ENCODE data around the gene MGST3.
"Not testable (repeated sequence)": the region's sequence is repeated elsewhere in the genome, so short reads cannot be mapped to it uniquely, and the experiment has no call there.

The MGST3 gene

GRCh38 chr1:165658766-165659580 is 27.9 kb downstream of the MGST3 start:
- not testable (repeated sequence) for DNase-seq

DNA sequence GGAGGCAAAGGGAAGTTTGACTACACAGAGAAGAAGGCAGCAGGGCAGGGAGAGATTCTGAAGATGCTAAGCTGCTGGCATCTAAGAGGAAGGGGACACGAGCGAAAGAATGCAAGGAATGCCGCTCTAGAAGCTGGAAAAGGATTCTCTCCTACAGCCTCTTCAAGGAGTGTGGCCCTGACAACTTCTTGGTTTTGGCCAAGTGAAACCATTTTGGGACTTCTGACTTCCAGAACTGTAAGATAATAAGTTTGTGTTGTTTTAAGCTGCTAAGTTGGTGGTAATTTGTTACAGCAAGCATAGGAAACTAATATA is 28.5 kb downstream of the MGST3 start:
- no peak for DNase-seq

- no peak for DNase-seq
Observed at GRCh38 chr1:165661703-165662102, 30.7 kb downstream of the MGST3 start.

DNA sequence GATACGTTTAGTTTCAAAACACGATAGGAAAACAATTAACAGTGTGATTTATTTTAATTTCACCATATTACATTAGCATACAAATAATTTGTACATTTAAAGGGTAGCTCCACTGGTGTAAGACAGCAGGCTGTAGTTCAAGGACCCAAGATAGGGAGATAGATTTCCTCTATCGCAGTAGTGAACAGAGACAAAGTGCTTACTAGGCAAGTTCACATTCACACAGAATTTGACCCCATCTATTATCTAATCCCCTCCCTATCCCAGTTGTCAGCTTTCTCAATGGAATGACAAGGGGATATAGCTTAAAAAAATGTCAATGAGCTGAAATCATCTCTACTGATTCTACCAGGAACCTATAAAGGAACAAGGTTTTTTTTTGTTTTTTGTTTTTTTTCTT is 31.2 kb downstream of the MGST3 start:
- DNase-seq: no peak

DNA sequence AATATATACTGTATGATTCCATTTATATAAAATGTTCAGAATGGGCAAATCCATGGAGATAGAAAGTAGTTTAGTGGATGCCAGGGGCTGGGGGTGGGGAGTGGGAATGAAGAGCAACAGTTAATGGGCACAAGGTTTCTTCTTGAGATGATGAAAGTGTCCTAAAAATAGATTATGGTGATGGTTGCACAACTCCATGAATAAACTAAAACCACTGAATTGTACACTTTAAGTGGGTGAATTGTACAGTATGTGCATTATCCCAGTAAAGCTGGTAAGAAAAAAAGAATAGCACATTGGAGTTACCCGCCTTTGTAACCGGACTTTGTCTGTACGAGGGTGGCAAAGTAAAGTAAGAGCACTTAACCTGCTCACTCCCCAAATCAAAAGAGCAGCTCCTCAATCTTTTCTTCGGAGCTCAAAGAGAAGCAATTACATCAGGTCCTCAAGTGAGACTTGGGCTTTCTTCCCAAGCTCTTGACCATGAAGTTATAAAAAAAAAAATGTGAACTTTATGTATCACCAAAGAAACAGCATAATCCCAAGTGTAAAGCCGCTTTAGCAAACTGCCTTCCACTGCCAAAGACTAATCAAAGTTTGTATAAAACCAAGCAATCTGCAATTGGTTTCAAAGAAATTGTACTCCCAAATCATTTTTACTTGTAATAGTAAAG is 35.3 kb downstream of the MGST3 start:
- no peak for DNase-seq

DNA sequence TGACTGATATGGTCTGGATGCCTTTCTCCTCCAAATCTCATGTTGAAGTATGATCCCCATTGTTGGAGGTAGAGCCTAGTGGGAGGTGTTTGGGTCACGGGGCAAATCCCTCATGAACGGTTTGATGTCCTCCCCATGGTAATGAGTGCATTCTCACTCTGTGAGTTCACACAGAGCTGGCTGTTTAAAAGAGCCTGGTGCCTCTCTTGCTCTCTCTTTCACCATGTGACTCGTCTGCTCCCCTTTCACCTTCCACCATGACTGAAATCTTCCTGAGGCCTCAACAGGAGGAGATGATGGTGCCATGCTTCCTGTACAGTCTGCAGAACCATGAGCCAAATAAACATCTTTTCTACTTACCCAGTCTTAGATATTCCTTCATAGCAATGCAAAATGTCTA is 37.1 kb downstream of the MGST3 start:
- no peak for DNase-seq

DNA sequence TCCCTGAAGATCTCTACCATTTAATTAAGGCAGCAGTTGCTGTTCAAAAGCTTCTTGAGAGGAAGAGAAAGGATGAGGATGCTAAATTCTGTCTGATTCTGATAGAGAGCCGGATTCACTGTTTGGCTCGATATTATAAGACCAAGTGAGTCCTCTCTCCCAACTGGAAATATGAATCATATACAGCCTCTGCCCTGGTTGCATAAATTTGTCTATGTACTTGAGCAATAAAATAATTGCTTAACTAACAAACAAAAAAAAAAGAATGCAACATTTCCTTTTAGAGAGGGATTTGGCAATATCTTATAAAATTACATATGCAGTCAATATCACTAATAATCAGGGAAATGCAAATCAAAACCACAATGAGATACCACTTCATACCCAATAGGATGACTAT is 40.5 kb downstream of the MGST3 start:
- DNase-seq: no peak

- no peak for DNase-seq
Observed at GRCh38 chr1:165674599-165674998, 43.6 kb downstream of the MGST3 start.

DNA sequence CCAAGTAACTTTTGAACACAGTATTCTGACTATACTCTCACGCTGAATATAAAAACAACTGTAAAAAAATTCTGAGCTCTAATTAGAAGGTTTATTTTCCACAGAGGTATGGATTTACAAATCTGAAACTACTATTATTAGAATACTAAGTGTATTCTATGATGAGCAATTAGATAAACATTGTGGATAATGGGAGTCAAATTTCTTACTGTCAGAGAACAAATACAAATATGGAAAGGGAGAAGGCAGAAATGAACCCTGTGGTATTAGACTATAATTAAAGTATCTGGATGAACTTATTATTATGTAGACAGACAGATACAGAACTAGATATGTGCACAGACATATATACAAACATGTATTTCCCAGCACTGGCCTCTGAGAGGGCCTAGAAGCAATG is 44.8 kb downstream of the MGST3 start:
- DNase-seq: no peak

GRCh38 chr1:165678509-165678908 is 47.5 kb downstream of the MGST3 start:
- no peak for DNase-seq

DNA sequence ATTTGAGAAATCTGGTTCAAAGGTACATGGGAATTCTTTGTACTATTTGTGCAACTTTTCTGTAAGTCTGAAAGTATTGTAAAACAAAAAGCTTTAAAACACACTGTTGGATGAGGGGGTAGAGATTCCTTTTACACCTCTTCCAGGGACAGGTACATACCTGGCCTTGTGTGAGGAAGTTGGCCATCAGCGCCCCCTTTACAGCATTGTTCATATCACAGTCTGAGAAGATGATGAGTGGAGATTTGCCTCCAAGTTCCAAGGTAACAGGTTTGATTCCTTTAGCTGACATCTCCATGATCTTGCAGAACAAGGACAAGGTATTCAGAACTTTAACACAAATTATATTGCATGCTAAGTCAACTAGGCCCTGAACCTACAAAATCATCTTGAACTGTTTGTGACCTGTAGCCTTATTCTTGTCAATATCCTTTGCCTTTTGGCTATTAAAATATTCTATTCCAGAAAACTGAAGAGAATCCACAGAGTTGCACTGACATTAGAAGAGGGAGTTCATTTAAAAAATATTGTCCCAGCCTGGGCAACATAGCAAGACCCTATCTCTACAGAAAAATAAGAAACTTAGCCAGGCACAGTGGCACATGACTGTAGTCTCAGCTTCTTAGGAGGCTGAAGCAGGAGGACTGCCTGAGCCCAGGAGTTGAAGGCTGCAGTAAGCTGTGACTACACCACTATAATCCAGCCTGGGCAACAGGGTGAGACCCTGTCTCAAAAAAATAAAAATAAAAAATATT is 48.4 kb downstream of the MGST3 start:
- no peak for DNase-seq

- DNase-seq: no peak
Observed at GRCh38 chr1:165680303-165680702, 49.3 kb downstream of the MGST3 start.

DNA sequence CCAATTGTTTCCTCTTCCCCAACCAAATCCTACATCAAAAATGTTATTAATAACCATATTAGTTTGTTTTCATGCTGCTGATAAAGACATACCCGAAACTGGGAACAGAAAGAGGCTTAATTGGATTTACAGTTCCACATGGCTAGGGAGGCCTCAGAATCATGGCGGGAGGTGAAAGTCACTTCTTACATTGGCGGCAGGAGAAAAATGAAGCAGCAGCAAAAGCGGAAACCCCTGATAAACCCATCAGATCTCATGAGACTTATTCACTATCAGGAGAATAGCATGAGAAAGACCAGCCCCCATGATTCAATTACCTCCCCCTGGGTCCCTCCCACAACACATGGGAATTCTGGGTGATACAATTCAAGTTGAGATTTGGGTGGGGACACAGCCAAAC is 49.7 kb downstream of the MGST3 start:
- DNase-seq: not testable (repeated sequence)

- DNase-seq: no peak
Observed at GRCh38 chr1:165683848-165684485, 52.9 kb downstream of the MGST3 start.

- no peak for DNase-seq
Observed at GRCh38 chr1:165686121-165686970, 55.3 kb downstream of the MGST3 start.

GRCh38 chr1:165686971-165687433 is 56.0 kb downstream of the MGST3 start:
- no peak for DNase-seq

DNA sequence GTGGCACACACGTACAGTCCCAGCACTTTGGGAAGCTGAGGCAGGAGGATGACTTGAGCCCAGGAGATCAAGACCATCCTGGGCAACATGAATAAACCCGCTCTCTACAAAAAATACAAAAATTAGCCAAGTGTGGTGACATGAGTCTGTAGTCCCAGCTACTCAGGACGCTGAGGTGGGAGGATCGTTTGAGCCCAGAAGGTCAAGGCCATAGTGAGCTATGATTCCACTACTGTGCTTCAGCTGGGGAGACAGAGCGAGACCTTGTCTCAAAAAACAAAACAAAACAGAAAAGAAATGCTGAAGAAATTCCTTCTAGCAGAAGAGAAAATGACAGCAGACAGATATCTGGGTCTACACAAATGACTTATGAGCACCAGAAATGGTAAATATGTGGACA is 57.0 kb downstream of the MGST3 start:
- no peak for DNase-seq

DNA sequence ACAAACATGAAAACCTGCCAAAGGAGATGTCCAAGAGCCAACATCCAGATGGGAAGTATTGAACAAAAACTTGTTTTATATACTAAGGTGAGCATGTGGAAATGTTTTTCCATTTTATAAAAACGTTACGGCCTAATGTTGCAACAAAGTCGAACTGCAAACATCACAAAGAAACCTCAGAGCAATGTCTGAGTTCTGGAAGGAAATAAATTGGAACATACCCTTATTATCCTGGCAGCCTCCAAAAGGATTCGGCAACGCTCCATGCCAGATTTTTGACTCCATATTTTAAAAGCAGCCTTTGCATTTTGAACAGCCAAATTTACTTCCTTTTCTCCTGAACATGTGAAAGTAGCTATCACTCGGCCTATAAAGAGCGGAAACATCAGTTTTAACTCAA is 64.0 kb downstream of the MGST3 start:
- DNase-seq: no peak

DNA sequence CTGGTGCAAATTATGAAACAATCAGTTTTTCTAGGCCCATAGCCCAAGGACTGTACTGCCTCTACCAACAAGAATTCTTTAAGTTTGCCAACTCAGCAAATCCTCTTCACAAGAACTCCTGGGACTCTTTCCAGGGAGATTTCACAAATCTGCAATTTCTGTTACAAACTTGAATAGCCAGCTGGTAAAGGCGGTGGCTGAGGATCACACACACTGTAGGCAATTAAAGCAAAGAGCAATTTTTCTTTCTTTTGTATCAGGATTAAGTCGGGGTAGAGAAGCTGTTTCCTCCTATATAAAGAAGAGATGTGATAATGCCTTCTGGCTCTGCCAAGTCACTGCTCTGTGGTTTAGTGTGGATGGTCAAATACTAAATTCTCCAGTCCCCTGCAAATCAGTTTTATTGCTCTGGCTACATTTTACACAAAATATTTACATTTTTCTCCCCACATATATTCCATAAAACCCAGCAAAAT is 65.6 kb downstream of the MGST3 start:
- no peak for DNase-seq

DNA sequence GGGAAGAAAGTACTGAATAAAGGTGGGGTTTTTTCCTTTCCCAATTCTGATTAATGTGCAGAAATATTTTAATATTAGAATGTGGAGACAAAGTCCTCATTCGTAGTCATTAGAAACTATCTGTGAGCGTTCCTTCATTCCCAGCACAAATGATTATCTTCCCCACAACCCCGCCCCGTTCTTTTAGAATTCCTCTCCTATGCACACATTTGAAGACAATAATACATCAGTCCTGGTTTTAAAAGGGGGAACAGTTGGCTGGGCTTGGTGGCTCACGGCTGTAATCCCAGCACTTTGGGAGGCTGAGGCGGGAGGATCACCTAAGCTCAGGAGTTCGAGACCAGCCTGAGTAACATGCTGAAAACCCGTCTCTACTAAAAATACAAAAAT is 66.5 kb downstream of the MGST3 start:
- DNase-seq: no peak

- peak; percentile 82 to 89 for DNase-seq
Observed at GRCh38 chr1:165697881-165698760, 67.1 kb downstream of the MGST3 start, which contains the start of gene ALDH9A1. Gene ALDH9A1 (minus strand): TSS chr1:165698562. CDS start chr1:165698558, 4 bp downstream.

All from NCI-H2081 (cell line).